Stimulated activated CD8-positive, alpha-beta memory T cell treated with anti-CD3 and anti-CD28 coated beads, Interleukin-2, amount 100 ng/mL, for 1 hour (primary cell): Measurements from ENCODE around the gene SLC25A38.
"Not testable (repeated sequence)": the region's sequence is repeated elsewhere in the genome, so short reads cannot be mapped to it uniquely, and the experiment has no call there.

Source experiments
- DNase-seq, 2 donors: peaks; one replicate each; pipeline ENCODE4 v3.0.0-alpha.2; 2020; ENCODE audit warnings: low read depth in 2 of 2

The SLC25A38 gene

DNA sequence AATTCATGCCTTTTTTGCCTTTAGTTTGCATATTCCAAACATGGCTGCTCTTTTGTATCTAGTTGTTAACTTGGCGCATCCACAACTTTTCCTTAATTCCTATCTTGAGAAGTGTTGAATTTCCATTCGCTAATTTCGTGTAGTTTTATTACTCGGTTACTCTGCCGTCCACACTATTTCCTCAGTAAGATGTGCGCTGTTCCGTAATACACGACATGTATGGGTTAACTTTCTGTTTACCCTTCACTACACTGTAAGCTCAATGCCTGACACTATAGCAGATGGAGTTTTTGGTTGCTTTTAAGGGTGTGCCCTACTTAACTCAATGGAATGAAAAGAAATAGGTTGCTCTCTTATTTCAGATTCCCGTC lies 24.1 kb downstream of the SLC25A38 start:
- DNase-seq = no peak

DNA sequence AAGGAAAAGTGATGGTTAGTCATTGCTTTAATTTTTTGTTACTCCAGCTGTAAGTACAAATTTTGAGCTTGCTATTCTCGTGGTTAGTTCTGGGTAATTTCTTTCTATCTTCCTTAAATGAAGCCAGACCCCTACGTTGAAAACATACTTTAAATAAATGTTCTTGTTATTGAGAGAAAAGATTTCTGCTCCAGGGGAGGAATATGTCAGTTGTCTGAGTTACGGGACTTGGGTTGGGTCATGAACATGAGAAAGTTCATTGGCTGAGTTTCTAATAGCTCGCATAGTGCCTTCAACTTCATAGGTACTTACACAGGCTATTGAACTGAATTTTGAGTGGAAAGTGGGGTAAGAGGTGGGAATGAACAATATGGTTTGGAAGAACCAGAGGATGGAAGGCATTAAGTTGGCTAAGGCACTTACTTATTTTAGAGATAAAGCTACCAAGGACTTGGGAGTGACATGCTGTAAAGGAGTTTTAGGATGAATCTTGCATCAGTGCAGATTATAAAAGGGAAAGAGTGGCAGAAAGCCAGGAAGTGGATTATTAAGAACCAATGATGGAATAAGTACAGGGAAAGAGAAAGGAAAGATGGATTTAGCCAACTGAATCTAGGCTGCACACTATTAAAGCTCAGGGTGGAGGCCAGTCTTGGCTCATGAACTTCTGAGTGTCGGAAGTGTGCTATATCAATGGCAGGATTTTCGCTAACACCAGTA lies 24.8 kb downstream of the SLC25A38 start:
- DNase-seq = no peak

DNA sequence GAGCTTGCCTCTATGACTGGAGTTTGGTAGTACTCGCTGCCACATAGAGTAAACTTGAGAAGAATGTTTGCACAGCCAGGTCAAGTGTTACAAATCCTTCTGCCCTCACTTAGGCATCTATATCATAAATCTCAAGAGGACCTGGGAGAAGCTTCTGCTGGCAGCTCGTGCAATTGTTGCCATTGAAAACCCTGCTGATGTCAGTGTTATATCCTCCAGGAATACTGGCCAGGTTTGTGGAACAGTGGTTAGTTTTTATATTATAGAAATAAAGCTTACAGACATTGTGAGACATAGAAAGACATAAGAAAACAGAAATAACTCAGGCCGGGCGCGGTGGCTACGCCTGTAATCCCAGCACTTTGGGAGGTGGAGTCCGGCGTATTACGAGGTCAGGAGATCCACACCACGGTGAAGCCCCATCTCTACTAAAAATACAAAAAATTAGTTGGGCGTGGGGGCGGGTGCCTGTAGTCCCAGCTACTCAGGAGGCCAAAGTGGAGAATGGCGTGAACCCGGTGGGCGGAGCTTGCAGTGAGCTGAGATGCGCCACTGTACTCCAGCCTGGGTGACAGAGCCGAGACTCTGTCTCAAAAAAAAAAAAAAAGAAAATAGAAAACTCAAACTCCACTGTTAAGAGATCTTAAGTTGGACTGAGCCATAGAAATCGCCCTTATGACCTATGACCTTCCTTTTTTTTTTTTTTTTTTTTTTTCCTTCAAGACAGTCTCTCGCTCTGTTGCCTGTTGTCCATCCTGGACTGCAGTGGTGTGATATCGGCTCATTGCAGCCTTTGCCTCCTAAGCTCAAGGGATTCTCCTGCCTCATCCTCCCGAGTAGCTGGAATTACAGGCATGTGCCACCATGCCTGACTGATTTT lies 25.6 kb downstream of the SLC25A38 start:
- DNase-seq = no peak

DNA sequence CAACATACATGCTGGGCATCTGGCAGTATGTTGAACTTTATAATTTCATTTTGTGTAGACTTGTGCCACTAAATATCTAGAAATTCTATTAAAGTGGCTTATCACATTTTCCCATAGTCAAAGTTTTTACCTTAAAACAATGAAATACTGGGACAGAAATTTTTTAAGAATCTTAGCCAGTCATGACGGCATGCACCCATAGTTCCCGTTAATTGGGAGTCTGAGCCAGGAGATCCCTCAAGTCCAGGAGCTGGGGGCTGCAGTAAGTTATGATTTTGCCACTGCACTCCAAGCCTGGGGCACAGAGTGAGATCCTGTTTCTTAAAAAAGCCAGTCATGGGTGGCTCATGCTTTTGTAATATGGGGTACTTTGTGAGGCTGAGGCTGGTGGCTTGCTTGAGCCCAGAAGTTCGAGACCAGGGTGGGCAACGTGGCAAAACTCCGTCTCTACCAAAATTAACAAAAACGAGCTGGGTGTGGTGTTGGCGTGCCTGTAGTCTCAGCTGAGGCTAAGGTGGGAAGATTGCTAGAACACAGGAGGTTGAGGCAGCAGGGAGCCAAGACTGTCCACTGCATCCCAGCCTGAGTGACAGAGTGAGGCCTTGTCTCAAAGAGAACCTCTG lies 26.5 kb downstream of the SLC25A38 start:
- DNase-seq = no peak

DNA sequence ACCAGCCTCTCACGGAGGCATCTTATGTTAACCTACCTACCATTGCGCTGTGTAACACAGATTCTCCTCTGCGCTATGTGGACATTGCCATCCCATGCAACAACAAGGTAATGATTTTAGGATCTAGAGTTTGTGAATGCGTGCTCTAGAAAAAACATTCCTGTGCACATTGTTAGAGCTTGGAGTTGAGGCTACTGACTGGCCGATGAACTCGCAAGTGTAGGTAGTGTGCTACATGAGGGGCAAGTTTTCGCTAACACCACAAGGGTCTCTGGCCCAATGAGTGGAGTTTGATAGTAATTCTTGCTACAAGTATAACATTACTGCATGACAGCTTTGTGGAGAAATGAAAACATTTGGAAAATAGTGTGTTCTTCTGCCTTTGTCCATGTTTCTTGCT lies 27.7 kb downstream of the SLC25A38 start:
- DNase-seq = no peak

DNA sequence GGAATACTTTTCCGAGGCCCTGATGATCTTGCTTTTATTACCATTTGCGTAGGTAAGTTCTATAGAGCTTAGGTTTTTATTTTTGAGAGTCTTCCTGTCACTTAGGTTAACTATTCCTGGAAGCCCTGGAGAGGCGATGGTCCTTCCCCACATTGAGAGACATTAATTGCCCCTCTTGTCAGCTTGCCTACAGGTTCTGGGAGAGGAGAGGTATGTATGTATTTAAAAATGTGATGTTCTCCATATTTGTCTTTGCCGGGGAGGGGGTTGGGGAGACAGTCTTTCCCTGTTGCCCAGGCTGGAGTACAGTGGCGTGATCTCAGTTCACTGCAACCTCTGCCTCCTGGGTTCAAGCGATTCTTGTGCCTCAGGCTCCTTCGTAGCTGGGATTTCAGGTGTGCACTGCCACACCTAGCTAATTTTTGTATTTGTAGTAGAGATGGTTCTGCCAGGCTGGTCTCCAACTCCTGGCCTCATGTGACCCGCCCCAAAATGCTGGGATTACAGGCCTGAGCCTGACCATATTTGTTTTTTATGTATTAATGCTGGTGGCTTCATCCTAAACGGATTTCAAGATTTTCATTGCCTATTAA lies 29.6 kb downstream of the SLC25A38 start:
- no peak for DNase-seq

DNA sequence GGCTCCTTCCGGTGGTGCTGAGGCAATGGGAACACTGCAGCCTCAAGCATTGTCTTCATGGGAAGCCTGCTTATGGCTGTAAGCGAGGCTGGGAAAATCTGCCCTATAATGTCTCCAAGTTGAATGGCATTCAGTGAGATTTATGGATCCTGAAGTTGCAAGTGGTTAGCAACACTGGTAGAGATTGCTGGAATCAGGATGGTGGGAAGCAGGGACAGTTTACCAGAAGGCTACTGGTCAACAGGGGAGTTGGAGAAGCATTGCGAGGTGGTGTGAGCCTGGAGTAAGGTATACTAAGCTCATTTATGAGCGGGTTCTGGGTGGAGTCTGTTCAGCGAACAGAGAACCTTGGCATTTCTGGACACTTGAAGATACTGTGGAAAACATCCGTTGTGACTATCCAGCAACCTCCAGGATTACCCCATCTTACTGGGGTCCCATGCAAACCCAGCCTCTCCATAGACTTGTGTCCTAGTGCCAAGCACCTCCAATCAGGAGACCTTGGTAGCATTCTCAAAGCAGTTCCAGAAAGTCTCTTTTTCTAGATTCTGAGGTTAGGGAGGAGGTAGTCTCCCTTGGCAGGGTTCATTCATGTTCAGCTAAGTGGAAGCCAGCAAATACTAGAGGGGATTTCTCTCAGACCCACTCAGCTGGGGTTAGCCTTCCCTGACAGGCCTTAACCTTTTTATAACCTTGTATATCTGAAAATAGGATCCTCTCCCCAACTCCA lies 30.7 kb downstream of the SLC25A38 start:
- no peak for DNase-seq

DNA sequence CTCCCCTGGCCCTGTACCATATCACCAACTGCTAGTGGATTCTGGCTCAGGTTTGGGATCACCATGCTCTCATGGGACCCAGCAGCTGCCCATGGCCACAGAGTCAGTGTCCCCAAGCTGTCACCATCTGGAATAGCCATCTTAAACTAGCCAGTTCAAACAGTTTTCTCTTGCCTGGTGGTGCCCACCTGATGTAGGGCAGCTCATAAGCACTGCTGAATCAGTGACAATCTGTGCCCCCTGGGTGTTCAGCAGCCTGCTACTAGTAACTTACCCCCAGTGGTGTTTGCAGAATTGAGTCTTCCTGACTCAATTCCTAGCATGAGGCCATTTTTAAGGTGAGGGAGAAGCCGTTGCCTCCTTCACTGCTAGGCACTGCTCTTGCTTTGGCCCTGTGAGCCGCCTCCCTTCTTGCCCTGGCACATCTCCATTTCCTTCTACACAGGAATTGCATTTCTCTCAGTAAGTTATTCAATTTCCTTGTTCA lies 31.3 kb downstream of the SLC25A38 start:
- DNase-seq = no peak

DNA sequence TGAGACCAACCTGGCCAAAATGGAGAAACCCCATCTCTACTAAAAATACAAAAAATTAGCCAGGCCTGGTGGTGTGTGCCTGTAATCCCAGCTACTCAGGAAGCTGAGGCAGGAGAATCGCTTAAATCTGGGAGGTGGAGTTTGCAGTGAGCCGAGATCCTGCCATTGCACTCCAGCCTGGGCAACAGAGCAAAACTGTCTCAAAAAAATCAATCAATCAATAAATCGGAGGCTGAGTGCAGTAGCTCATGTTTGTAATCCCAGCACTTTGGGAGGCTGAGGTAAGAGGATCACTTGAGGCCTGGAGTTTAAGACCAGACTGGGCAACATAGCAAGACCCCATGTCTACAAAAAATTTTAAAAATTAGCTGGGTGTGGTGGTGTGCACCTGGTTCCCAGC lies 32.1 kb downstream of the SLC25A38 start:
- DNase-seq = not testable (repeated sequence)

DNA sequence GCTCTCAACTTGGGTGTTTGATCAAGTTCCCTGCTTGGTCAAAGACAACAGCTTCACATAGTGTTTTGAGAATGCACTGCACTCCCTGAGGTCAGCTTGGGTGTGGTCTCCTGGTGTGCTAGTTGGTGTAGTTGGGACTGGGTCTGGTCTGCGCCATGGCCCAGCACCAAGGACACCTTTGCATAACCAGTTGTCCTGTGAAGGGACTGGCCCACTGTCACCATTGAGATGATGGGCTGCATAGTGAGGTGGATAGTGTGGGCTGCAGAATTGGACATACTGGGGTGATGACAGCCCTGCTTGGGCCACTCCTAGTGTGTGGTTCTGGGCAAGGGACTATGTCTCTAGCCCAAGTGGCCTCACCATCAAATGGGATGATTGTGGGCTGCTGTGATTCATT lies 32.8 kb downstream of the SLC25A38 start:
- no peak for DNase-seq

DNA sequence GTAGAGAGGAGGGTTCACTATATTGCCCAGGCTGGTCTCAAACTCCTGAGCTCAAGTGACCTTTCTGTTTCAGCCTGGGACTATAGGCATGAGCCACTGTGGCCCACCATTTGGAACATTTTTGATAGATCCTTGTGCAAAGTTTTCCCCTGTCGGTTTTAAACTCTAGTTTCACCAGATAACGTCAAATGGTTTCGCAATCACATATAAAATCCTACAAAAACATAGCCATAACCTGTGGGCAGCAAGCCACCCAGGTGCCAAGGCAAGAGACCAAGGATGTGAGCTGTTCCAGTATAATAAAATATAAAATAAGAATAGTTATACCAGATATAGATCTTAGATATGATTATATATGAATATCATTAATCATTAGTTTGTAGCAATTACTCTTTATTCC lies 33.8 kb downstream of the SLC25A38 start:
- DNase-seq = not testable (repeated sequence)

DNA sequence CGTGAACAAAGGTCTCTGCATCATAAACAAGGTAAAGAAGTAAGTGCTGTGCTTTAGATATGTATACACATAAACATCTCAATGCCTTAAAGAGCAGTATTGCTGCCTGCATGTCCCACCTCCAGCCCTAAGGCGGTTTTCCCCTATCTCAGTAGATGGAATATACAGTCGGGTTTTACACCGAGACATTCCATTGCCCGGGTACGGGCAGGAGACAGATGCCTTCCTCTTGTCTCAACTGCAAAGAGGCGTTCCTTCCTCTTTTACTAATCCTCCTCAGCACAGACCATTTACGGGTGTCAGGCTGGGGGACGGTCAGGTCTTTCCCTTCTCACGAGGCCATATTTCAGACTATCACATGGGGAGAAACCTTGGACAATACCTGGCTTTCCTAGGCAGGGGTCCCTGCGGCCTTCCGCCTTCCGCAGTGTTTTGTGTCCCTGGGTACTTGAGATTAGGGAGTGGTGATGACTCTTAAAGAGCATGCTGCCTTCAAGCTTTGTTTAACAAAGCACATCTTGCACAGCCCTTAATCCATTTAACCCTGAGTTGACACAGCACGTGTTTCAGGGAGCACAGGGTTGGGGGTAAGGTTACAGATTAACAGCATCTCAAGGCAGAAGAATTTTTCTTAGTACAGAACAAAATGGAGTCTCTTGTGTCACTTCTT lies 35.5 kb downstream of the SLC25A38 start:
- DNase-seq = not testable (repeated sequence)

DNA sequence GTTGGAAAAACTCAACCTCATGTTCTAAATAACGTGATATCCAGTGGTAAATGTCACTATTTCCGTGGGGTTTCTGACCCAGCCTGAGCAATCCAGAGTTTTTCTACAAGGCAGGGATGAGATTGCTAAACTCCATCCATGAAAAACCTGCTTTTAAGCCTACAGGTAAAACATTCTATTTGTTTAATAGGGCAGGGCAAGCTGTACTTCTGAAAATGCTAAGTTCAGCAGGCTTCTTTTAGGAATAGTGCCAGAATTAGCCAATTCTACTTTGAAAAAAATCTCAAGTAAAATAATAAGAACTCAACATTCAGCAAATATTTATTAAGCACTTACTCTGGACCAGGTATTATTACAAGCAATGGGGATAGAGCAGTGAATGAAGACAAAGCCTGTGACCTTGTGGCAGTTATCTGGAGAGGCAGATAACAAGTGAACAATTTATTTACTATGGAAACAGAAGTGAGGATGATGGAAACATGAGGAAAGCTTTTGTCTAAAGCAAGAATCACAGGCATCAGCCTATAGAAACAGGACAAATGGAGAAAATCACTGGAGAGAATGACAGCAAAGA lies 36.7 kb downstream of the SLC25A38 start:
- no peak for DNase-seq

DNA sequence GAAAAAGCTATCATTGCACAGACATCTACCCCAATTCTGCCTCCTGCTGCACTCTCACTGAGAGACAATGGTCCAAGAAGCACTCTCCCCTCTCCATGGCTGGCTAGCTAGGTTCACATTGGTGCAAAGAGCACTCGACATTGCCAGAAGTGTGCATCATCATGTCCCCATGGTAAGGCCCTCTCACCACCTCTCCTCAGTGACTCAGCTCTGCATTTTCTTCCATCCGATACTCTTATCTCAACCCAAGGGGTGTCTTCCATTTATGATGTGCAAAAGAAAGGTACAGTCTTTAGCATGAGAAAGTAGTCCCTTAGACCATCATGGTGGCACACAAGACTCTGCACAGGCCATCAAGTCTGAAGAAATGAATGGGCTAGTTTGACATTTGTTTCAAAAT lies 37.4 kb downstream of the SLC25A38 start:
- DNase-seq = no peak

DNA sequence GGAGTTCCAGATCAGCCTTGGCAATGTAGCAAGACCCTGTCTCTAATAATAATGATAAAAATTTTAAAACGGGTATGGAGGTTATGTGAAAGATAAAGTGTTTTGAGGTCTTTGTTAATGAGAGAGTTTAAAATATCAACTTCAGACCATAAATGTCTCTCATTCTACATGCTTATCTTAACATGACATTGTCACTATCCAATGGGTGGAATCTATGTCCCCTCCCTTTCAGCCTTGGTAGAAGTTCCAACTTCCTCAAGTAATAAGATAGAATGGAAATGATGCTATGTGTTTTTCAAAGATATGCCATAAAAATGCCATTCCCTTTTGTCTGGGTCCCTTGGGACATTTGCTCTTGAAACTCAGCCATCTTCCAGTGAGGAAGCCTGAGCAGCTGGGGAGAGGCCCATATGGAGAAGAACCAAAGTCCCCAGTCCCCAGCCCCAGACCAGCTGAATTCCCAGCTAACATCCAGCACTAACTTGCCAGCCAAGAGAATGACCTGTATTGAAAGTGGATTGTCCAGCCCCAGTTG lies 40.3 kb downstream of the SLC25A38 start:
- no peak for DNase-seq

DNA sequence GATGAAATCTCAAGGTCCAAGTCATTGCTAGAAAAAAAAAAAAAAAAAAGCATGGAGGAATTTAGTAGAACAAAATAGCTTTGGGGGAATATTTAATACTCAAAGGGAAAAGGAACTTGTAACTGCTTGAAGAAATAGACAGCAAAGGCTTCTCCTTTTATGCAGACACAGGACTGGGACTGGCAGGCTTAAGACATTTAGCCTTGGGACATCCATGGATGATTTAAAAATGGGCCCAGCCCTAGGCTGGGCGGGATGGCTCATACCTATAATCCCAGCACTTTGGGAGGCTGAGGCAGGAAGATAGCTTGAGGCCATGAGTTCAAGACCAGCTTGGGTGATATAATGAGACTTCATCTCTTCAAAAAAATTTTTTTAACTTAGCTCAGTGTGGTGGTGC lies 43.1 kb downstream of the SLC25A38 start:
- DNase-seq = no peak

DNA sequence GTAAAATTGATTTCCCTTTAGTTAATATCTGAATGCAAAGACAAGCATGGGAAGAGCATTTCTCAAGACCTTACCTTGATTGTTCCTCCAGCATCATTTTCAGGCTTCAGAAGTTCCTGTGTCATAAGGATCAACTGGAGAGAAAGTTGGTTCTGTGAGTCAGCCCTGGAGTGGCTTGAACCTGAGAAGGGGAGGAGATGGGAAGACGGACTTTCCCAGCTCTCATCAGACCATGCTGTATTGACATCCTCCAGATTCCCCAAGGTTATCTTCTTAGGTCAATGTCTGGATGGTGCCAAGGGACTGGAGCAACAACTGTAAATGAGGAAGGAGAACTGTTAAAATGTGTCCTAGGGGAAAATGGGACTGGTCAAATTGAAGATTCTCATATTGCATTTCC lies 44.3 kb downstream of the SLC25A38 start:
- no peak for DNase-seq

DNA sequence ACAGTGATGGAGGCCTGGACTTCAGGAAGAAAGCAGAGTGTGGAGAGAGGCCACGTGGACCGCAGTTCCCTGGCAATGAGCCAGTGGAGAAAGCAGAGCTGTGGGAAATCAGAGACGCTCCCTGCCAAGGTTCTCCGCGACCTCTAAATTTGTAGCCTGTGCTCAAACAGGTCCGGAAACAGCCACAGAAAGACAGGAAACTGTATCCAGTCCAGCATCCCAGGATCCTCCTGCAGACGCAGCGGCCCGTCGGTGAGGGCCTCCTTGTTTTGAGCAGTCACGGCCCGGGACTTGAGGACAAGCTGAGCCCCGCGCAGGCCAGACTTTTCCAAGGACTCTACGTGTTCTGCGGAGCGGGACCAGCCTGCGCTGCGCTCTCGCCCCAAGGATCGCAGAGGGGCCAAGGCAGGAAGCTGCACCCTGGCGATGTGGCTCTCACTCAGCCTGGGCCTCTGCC lies 45.6 kb downstream of the SLC25A38 start:
- no peak for DNase-seq

DNA sequence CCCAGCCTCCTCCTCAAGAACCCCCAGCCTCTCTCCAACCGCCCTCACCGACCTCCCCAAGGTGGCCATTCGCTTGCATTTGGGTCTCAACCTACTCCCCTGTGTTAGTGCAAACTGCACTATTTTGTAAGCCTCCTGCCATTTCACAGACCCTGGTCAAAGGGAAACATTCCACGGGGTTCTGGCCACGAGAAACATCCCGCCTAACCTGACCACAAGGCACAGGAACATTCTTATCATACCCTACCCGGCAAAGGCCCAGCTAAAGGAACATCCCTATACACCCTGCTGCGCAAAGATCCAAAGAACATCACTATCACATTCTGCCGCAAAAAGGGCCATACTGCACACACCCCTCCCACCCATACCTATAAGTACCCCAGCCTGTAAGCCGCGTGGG lies 46.3 kb downstream of the SLC25A38 start:
- DNase-seq = no peak

DNA sequence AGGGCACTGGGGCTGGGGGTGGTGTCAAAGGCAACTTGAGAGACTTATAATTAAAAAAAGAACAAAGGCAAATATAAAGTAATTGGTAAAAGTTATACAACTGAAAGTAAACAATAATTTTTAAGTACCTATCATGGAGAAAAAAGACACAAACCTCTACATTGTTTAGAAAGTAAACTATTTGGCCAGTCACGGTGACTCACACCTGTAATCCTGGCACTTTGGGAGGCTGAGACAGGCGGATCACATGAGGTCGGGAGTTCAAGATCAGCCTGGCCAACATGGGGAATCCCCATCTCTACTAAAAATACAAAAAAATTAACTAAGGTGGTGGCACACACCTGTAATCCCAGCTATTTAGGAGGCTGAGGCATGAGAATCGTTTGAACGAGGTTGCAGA lies 49.2 kb downstream of the SLC25A38 start:
- no peak for DNase-seq
